ENCODE data around the gene TMEM217. TPM values are rescaled to one million over a fixed set of nuclear protein-coding genes. Genes with fewer than 3 reads are reported as not detected.

The TMEM217 gene
- total and polyA plus RNA-seq, 2 of the 8 experiments (the other 6 are each of a cell fraction or from before 2014, with no cell fraction given), result 0.60 to 1.1 TPM

Small RNAs within 50 kb of the gene (small RNA-seq; reads per million reads assigned to genes)
- gene AL096712.1 (ENCODE audit: insufficient read depth), result not detected

Other genes with a start within 250 kb of the TMEM217 start
- 94.1 and 94.9 TPM in 2 replicates for gene PIM1, start 88.0 kb downstream of the TMEM217 start, total RNA-seq (2021; fragmentation: NEBNext Ultra II Directional; extraction: Animal tissue kit (Norgen Biotek cat#: 25700))
- gene PIM1, start 88.0 kb downstream of the TMEM217 start, polyA plus RNA-seq (2011; rRNA removed), result 25.5 and 42.7 TPM in 2 replicates
- gene TBC1D22B, start 372 bp downstream of the TMEM217 start, total RNA-seq (2021; fragmentation: NEBNext Ultra II Directional; extraction: Animal tissue kit (Norgen Biotek cat#: 25700)), result 16.9 and 17.4 TPM in 2 replicates
- gene TBC1D22B, start 372 bp downstream of the TMEM217 start, polyA plus RNA-seq (2011; rRNA removed), result 10.1 and 11.6 TPM in 2 replicates
- gene RNF8, start 95.8 kb upstream of the TMEM217 start, total RNA-seq (2021; fragmentation: NEBNext Ultra II Directional; extraction: Animal tissue kit (Norgen Biotek cat#: 25700)), result 44.7 and 46.2 TPM in 2 replicates
- 15.8 and 20.3 TPM in 2 replicates for gene RNF8, start 95.8 kb upstream of the TMEM217 start, polyA plus RNA-seq (2011; rRNA removed)
- 33.1 and 34.3 TPM in 2 replicates for gene CMTR1, start 175.1 kb upstream of the TMEM217 start, total RNA-seq (2021; fragmentation: NEBNext Ultra II Directional; extraction: Animal tissue kit (Norgen Biotek cat#: 25700))
- 15.2 and 16.8 TPM in 2 replicates for gene CMTR1, start 175.1 kb upstream of the TMEM217 start, polyA plus RNA-seq (2011; rRNA removed)
- 11.0 TPM in 2 replicates for gene CCDC167, start 241.7 kb upstream of the TMEM217 start, total RNA-seq (2021; fragmentation: NEBNext Ultra II Directional; extraction: Animal tissue kit (Norgen Biotek cat#: 25700))
- 20.6 and 26.5 TPM in 2 replicates for gene CCDC167, start 241.7 kb upstream of the TMEM217 start, polyA plus RNA-seq (2011; rRNA removed)